NB4 (cell line): ENCODE results near the gene UXS1.

Source experiments
- CTCF ChIP-seq: IDR thresholded peaks from one replicate; pipeline ENCODE4 v1.5.1; 2012; ENCODE audit warnings: low read depth, low read length
- MYC ChIP-seq: IDR thresholded peaks from 2 replicates; pipeline ENCODE4 v1.6.1; 2011; ENCODE audit warnings: low read depth, low read length

DNA sequence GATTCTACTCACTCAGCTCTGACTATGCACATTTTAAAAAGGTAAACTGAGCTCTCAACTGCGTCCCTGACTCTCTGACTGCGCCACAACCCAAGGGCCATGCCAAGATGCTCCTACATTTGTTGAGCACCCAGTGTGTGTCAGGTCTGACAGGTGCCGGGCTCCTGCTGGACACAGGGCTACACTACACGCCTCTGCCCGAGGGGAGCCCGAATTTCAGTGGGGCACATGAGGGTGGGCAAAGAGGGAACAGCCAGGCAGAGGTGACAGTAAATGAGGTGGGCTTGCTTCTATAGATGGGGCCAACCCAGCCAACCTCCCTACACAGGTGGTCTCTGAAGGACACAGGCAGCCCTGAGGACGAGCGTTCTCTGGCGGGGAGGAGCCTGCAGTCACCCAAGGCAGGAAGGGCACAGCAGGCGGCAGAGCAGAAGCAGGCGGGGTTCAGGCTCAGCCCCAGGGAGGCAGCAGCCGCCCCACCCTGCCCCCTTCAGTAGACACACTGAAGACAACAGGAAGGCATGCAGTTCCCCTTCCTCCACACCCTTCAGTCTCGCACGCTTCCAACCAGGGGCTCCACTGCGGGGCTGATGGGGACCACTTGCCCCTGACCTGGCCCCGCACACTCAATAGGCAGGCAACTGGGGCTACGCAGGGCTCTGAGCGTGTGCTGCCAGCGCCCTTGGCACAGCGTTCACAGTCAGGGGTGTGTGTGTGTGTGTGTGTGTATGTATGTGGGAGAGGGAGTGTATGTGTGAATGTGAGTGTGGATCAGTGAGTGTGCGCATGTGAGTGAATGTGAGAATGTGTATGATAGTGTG lies 98.4 kb downstream of the UXS1 start:
- no peak for TF ChIP-seq CTCF
- TF ChIP-seq MYC, result no peak
